ENCODE measurements around the gene PITHD1. TPM values are rescaled to one million over a fixed set of nuclear protein-coding genes. Genes with fewer than 3 reads are reported as not detected.

PITHD1 gene
- total and polyA plus RNA-seq, 2 donors (not counting 3 experiments of a cell fraction or from before 2014, with no cell fraction given) = 35.8 to 43.1 TPM

GRCh38 chr1:23787701-23788100 is 9.5 kb downstream of the PITHD1 start:
- no peak overlapping the region for H3K4me3 ChIP-seq (replicated peaks in 1 of 3; ENCODE audit: insufficient read depth in 1 of 3, low read depth in 1 of 3, low read length in 3 of 3)
- peaks cover 22% of the 10 kb centered on the region for H3K4me1 ChIP-seq (ENCODE audit: control insufficient read depth, extremely low read depth, insufficient read depth, low read length)
- TSS peak; percentile 17 for BruUV-seq (replicated peaks)
- peaks cover 12% of the 10 kb centered on the region in 2 experiments for H3K36me3 ChIP-seq (ENCODE audit: control insufficient read depth in 2 of 2, extremely low read depth in 1 of 2, insufficient read depth in 2 of 2, low read length in 2 of 2)
- H3K9me1 ChIP-seq (replicated peaks; ENCODE audit: control insufficient read depth, extremely low read depth, insufficient read depth, low read length) = no peaks in the 10 kb centered on the region
- H3K9ac ChIP-seq (replicated peaks; ENCODE audit: extremely low read depth, insufficient read depth, low read length) = no peak overlapping the region
- no peak overlapping the region for H3K4me2 ChIP-seq (ENCODE audit: insufficient read depth, low read length)
- H3K79me2 ChIP-seq (ENCODE audit: control insufficient read depth, insufficient read depth, low read length) = peaks cover 24% of the 10 kb centered on the region
- CTCF ChIA-PET = interaction anchor here (1.3 kb wide), 1 partner anchor 16 kb away, joined by 4 read pairs; no protein-coding TSS in a partner anchor
- no peaks in the 10 kb centered on the region for H4K20me1 ChIP-seq (replicated peaks; ENCODE audit: control insufficient read depth, extremely low read depth, insufficient read depth, low read length)
- FAIRE-seq (no peak), DNase-seq (ENCODE audit: low read depth, low spot score) (no peak)
- TF ChIP-seq GATA2 (IDR thresholded peaks at IDR 0.05; ENCODE audit: insufficient read depth, insufficient read length, low read depth, low read length) (no peak), POLR2AphosphoS5 (IDR thresholded peaks at IDR 0.05; ENCODE audit: insufficient read depth, low read depth, low read length) (no peak), EZH2 (IDR thresholded peaks at IDR 0.05; ENCODE audit: borderline replicate concordance, low read depth, low read length, severe bottlenecking) (no peak), POLR2A (IDR thresholded peaks at IDR 0.05; ENCODE audit: low read depth, low read length) (no peak), CTCF (IDR thresholded peaks at IDR 0.05; ENCODE audit: extremely low read depth in 1 of 2, insufficient read depth in 1 of 2, low read depth in 1 of 2, low read length in 2 of 2) (no peak), MYC (IDR thresholded peaks at IDR 0.05; ENCODE audit: low read depth, low read length) (no peak), JUN (IDR thresholded peaks at IDR 0.05; ENCODE audit: borderline replicate concordance, insufficient read depth, insufficient read length, low read depth) (no peak), FOS (IDR thresholded peaks at IDR 0.05; ENCODE audit: borderline replicate concordance, insufficient read depth, low read length) (no peak)
- TF ChIP-seq, protein P1, sequence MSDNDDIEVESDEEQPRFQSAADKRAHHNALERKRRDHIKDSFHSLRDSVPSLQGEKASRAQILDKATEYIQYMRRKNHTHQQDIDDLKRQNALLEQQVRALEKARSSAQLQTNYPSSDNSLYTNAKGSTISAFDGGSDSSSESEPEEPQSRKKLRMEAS (IDR thresholded peaks at IDR 0.05; ENCODE audit: insufficient read depth, insufficient read length) = no peak
- dilution Hi-C loops (cut with MboI; ENCODE audit: extremely low pct_ligation_motif_present, low sequenced_read_pairs) = no loop called here
- H3K9me3 ChIP-seq (replicated peaks; ENCODE audit: control insufficient read depth, insufficient read depth, low read length) = no peaks in the 10 kb centered on the region
- H3K27ac ChIP-seq (ENCODE audit: insufficient read depth, low read depth, low read length) = no peak overlapping the region
- POLR2A ChIA-PET = no interaction called here
- no peak overlapping the region for H2AFZ ChIP-seq (ENCODE audit: low read depth, low read length)
- H3K27me3 ChIP-seq (ENCODE audit: control insufficient read depth in 2 of 2, insufficient read depth in 2 of 2, low read length in 2 of 2) = no peaks in the 10 kb centered on the region
- intact Hi-C loops (cut with micrococcal nuclease) = no loop called here
